ENCODE results near the gene MUC2.

MUC2 gene

DNA sequence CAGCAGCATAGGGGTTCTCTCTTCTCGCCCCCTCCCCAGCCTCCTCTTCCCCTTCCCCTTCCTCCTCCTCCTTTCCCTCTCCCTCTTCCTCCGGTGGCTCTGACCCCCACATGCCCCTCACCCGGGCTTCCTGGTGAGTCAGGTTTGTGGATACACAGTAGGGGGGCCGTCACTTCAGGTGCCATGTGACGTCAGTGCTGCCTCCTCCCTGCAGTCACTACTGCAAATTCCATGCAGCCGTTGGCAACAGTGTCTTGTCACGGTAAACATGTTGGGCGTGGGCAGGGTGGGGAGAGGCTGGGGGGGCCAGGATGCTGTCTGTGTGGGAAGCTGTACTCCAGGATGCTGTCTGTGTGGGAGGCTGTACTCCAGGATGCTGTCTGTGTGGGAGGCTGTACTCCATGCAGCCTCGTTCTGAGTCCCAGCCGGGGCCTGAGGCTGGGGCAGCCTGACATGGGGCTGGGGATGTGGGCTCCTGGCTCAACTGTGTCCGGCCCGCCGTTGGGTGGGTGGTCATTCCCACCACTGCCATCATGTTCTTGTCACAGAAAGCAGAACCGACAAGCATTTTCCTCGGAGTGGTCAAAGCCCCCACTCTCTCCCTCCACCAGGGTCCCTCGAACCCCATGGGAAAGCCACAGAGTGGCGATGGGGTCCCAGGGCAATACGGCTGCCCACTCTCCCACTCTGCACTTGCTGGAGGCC lies 2.4 kb upstream of the MUC2 start:
- DNase-seq (ENCODE audit: low read depth in 2 of 2), result no peak

DNA sequence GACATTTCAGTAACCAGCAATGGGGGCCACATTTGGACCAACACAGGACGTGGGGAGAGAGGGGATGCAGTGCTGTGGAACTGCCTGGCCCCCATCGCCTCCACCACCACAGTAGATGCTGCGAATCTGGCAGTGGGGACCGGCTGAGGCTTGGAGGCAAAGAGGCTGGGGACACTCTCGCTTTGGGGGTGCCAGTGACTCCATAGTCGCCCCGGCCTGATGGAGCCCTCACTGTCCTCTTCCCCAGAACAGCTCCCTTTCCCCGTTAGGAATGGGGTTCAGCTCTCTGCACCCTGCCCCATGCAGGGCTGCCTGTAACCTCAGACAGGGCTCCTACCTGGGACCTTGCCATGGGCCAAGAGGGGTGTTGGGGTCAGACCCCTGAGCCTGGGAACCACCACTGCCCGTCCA lies 1.8 kb upstream of the MUC2 start:
- no peak for DNase-seq (ENCODE audit: low read depth in 2 of 2)

DNA sequence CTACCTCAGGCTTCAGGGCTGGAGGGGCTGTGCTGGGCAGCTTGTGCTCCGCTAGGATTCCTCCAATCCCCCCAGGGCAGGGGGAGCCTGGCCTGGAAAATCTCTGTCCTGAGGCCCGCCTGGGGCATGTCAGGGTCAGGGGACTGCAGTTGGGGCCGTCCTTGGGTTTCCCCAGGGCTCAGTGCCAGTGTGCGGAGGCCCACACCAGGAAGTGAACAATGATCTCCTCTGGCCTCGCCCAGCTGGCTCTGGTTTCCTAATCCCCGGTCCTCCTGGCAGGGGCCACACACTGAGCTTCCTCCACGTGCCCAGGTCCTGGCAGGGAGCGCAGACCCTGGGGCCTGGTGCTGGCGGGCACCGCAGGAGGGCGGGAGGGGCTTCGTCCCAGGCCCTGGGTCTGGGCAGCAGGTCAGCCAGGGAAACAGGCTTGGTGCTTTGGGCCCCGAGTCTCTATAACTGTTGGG lies 1.4 kb upstream of the MUC2 start:
- no peak for DNase-seq (ENCODE audit: low read depth in 2 of 2)

DNA sequence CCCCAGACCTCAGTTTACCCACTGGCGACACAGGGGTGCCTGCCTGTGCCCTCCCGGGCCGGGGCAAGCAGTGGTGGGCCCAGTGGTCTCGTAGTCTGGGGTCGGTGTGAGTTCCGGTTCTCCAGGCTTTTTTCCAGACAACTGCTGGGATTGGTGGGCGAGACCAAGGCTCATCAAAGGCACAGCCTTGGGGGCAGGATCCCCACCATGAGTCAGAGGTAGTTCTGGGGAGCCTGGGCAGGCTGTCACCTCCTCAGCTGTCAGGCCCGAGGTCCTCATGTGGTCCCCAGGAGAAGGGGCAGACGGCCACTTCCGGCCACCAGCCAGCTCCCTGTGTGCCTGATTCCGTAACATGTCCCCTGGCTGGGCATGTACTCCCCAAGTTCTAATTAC lies 827 bp upstream of the MUC2 start:
- DNase-seq (ENCODE audit: low read depth in 2 of 2), result no peak

DNA sequence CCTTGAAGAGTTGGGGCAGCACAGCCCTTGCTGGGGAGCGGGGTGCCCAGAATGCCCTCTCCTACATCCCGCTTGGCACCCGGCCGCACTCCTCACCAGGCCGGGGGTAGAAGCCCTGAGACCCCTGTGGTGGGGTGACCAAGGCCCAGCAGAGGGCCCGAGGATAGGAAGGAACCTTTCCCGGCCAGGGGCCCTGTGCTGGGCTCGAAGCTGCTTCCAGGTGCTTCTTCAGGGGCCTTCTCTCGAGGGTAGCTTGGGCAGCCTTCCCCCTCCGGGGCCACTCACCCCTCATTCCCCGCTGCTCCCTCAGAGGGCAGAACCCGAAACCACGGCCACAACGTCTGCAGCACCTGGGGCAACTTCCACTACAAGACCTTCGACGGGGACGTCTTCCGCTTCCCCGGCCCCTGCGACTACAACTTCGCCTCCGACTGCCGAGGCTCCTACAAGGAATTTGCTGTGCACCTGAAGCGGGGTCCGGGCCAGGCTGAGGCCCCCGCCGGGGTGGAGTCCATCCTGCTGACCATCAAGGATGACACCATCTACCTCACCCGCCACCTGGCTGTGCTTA lies 752 bp downstream of the MUC2 start:
- no peak for DNase-seq (ENCODE audit: low read depth in 2 of 2)

DNA sequence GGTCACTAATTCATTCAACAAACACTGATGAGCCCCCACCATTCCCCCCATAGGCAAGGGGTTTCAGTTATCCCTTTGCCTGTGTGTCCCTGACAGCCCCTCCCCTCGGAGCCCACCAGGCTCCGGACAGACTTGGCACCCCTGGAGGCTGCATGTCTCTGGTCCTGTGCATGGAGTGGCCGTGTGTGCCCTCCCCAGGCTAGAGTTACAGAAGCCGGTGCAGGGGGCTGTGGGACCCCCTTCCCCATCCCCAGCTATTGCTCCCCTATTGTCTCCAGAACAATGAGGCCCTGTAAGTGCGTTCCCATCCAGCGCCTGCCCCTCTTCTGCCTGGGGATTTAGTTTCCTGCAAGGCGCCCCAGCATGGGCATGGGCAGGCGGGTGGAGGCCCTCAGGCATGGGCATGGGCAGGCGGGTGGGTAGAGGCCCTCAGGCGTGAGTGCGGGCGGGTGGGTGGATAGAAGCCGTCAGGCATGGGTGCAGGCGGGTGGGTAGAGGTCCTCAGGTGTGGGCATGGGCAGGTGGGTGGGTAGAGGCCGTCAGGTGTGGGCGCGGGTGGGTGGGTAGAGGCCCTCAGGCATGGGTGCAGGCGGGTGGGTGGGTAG lies 1.5 kb downstream of the MUC2 start:
- DNase-seq (ENCODE audit: low read depth in 2 of 2), result no peak

DNA sequence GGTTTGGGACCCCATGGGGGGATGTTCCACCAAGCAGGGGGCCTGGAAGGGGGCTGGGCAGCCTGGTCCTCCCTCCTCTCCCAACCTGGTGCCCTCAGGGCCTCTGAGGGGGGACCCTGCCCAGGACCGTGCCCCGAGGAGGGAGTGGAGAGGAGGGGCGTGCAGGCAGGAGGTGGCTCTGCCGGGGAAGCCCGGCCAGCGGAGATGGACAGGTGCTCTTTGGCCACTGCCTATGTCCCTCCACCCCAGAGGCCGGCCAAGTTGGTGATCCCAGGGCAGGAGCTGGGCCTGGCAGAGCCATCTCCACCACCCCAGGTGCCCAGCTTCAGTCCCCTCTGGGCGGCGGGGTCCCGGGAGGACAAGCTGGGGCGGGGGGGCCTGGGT lies 2.4 kb downstream of the MUC2 start:
- DNase-seq (ENCODE audit: low read depth in 2 of 2), result no peak

DNA sequence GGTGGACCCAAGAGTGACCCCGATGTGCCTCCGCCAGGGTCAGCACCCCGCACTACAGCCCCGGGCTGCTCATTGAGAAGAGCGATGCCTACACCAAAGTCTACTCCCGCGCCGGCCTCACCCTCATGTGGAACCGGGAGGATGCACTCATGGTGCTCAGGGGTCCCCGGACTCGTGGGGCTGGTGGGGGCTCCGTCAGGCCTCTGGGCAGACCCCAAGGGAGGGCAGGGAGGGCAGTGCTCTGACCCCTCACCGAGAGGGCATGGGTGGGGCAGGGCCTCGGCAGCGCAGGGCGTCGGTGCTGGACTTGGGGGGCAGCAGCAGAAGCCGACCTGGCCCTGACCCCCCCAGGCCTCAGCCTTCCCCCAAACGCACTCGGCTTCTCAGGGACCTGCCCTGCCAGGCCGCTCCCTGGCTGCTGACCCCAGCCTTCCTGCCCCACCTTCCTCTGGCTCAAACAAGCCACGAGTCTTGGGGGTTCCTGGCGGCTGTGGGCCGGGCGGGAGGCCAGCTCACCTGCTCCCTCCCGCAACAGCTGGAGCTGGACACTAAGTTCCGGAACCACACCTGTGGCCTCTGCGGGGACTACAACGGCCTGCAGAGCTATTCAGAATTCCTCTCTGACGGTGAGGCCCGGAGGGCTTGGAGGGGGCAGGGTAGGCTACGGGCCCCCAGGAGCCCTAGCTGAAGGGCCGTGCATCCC lies 2.9 kb downstream of the MUC2 start:
- no peak for DNase-seq (ENCODE audit: low read depth in 2 of 2)

DNA sequence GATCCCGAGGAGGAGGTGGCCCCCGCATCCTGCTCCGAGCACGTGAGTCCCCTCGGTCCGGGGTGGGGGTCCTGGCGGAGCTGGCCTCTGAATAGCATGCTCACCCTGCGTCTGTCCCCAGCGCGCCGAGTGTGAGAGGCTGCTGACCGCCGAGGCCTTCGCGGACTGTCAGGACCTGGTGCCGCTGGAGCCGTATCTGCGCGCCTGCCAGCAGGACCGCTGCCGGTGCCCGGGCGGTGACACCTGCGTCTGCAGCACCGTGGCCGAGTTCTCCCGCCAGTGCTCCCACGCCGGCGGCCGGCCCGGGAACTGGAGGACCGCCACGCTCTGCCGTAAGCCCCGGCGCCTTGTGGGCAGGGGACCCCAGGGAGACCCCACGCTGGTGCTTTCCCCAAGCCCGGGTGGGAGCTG lies 3.5 kb downstream of the MUC2 start:
- DNase-seq (ENCODE audit: low read depth in 2 of 2), result no peak

DNA sequence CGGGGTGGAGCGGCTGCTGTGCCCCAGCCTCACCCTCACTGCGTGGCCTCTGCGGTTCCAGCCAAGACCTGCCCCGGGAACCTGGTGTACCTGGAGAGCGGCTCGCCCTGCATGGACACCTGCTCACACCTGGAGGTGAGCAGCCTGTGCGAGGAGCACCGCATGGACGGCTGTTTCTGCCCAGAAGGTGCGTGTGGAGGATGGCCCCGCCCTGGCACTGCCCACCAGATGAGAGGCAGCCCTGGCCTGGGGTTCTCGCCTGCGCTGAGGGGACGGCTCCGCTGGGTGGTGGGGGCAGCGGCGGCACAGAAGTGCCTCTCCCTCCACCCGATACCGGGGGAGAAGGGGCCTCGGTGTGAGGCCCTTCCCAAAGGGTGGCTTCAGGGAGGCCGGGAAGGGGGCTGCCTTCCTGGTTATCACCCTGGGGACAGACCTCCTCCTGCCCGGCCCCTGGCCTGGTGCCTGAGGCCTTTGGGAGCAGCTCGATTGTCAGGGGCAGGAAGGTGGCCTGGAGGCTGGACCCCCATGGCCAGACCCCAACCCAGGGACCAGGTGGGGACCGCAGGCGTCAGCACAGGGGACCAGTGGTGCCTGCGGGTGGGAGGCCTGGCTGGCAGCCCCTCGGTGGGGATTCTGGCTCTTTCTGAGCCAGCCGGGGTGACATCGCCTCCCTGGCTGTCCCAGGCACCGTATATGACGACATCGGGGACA lies 7.1 kb downstream of the MUC2 start:
- DNase-seq (ENCODE audit: low read depth in 2 of 2), result no peak

DNA sequence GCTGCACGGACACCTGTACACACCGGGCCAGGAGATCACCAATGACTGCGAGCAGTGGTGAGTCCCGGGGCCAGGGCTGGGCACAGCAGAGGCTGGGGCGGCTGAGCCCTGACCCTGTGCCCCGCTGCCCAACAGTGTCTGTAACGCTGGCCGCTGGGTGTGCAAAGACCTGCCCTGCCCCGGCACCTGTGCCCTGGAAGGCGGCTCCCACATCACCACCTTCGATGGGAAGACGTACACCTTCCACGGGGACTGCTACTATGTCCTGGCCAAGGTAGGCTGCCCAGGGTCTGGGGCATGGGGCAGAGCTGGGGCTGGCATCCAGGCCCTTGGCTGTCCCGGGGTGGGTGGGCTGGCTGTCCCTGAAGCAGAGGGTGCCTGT lies 7.7 kb downstream of the MUC2 start:
- DNase-seq (ENCODE audit: low read depth in 2 of 2), result no peak

DNA sequence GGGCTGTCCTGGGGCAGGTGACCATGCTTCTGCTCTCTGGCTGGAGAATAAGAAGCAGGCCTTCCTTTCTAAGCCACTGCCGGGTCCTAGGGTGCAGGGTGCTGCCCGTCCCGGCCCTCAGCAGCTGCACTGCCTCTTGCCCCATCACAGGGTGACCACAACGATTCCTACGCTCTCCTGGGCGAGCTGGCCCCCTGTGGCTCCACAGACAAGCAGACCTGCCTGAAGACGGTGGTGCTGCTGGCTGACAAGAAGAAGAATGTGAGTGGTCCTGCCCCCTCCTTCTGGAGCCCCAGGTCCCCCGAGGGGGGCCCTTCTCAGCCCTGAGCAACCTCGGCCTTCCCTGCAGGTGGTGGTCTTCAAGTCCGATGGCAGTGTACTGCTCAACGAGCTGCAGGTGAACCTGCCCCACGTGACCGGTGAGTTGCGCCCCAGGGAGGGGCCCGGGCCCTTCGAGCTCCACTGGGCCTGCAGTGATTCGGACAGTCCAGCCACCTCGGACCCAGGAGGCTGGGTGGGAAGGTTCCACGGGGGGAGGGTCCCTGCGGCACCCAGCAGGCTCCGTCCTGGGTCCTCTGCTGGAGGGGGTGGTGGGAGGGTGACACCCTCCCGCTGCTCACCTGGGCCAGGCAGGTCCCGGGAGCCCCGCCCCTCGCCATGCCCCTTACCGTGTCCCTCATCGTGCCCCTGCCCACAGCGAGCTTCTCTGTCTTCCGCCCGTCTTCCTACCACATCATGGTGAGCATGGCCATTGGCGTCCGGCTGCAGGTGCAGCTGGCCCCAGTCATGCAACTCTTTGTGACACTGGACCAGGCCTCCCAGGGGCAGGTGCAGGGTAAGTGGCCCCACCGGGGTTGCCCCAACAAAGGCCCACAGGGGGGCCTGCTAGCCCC lies 8.3 kb downstream of the MUC2 start:
- DNase-seq (ENCODE audit: low read depth in 2 of 2), result no peak

DNA sequence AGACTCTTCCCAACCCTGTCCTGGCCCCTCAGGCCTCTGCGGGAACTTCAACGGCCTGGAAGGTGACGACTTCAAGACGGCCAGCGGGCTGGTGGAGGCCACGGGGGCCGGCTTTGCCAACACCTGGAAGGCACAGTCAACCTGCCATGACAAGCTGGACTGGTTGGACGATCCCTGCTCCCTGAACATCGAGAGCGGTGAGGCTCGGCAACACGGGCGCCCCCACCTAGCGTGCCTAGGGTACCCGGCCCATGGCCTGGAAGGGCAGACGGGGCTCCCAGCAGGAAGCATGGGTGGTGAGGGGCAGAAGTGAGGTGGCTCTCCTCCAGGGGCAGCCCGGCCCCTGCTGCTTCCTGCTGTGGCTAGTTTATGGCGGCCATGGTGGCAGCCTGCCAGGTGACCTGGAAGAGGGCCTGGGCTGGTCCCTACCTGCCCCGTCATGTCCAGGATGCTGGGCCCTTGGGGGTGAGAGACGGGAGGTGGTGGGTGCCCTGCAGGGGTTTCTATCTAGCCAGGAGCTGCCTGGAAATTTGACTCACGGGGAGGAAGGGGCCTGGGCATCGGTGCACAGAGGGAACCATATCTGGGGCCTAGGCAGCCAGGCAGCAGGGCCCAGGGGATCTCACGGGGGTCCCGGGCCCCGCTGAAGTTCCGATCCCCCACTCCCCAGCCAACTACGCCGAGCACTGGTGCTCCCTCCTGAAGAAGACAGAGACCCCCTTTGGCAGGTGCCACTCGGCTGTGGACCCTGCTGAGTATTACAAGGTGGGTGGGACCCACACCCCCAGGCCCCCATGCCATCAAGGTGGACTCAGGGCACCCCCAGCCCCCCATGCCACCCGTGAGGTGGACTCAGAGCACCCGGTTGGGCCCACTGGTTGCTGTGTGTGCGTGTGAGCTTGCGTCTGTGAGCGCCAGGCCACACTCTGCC lies 9.2 kb downstream of the MUC2 start:
- no peak for DNase-seq (ENCODE audit: low read depth in 2 of 2)

DNA sequence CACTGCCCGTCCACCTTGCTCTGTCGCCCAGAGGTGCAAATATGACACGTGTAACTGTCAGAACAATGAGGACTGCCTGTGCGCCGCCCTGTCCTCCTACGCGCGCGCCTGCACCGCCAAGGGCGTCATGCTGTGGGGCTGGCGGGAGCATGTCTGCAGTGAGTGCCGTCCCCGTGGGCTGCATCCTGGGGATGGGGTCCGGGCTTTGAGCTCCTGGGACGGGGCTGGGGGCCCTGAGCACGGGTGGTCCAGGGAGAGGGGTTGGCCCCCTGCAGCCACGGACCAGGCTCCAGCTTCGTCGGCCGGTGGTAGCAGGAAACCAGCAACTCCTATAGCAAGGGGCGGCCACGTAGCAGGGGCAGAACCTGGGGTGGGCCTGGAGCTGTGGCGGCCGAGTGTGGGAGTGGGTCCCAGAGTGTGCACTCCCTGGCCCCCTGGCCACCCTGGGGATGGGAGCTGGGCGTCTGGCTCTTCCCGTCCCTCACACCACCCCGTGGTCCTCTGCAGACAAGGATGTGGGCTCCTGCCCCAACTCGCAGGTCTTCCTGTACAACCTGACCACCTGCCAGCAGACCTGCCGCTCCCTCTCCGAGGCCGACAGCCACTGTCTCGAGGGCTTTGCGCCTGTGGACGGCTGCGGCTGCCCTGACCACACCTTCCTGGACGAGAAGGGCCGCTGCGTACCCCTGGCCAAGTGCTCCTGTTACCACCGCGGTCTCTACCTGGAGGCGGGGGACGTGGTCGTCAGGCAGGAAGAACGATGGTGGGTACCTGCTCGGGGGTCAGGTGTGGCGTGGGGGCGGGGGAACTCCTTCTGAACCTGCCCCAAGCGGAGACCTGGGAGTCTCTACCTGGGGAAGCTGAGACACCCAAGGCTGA lies 10.1 kb downstream of the MUC2 start:
- DNase-seq (ENCODE audit: low read depth in 2 of 2), result no peak

DNA sequence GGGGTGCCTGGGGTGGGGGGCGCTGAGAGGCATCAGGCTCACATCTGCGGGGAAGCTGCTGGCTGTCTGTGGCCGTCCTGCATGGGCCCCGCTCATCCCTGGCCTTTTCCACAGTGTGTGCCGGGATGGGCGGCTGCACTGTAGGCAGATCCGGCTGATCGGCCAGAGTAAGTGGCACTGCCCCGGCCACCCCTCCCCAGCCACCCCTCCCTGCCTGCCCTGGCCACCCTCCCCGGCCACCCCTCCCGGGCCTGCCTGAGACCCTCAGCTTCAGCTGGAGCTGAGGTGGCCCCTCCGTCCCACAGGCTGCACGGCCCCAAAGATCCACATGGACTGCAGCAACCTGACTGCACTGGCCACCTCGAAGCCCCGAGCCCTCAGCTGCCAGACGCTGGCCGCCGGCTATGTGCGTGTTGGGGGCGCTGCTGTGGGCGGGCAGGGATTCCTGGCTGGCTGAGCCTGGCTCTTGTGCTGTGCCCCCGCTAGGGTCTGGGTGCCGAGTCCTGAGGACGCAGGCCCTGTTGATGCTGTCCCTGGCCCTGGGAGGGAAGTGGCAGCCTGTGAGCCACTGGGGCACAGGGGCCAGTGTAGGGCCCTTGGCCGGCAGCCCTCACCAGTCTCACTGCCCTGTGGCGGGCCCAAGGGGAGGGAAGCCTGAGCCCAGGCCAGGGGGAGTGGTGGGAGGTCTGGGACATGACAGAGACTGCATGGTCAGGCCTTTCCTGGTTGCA lies 10.9 kb downstream of the MUC2 start:
- DNase-seq (ENCODE audit: low read depth in 2 of 2), result no peak

DNA sequence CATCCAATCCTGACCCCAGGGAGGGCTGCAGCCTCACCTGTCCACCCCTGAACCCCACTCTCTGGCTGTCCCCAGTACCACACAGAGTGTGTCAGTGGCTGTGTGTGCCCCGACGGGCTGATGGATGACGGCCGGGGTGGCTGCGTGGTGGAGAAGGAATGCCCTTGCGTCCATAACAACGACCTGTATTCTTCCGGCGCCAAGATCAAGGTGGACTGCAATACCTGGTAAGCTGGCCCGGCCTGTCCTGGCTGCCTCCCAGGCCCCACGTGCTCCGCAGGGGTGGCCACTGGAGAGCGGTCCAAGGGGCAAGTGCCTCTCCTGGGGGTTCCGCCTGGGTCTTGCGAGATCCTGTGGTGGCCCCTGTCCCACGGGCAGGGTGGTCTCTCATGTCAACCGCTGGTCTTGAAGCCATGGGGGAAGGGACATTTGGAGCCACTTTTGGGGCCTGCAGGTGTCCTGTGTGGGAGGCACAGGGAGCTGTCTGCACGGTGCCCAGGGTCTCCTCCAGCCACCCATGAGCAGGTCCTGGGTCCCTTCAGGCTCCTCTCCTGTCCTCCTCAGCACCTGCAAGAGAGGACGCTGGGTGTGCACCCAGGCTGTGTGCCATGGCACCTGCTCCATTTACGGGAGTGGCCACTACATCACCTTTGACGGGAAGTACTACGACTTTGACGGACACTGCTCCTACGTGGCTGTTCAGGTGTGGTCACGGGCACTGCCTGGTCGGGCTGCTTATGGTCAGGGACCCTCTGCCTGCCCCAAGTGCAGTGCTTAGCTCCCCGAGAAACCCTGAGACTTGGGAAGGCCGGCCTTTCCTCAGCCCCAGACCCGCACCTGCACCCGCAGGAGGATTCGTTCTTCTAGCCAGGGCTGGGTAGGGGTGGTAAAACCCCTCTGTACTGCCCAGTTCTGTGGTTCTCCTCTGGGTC lies 11.8 kb downstream of the MUC2 start:
- DNase-seq (ENCODE audit: low read depth in 2 of 2), result no peak

DNA sequence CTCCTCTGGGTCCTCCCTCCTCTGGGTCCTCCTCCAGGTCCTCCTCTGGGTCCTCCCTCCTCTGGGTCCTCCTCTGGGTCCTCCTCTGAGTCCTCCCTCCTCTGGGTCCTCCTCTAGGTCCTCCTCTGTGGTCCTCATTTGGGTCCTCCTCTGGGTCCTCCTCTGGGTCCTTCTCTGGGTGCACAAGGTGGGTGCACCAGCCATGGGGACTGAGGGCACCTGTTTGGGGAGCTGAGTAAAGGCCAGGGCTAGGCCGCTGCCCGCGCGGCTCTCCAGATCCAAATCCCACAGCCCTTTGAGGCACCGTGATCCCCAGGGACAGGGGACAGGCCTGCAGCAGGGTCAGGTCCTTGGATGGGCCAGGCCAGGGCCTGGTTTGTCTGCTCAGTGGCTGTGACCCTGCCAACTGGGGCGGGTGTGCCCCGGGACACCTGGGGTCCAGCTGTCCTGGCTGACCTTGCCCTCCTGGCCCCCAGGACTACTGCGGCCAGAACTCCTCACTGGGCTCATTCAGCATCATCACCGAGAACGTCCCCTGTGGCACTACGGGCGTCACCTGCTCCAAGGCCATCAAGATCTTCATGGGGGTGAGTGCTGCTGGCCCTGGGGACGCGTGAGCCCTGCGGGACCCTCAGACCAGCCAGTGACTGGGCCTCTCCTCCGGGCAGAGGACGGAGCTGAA lies 12.7 kb downstream of the MUC2 start:
- no peak for DNase-seq (ENCODE audit: low read depth in 2 of 2)
